IgD-negative memory B cell (primary cell): ENCODE data around the gene SLC25A53. TPM values are rescaled to one million over a fixed set of nuclear protein-coding genes. Genes with fewer than 3 reads are reported as not detected.

Source experiments
- H3K27ac Mint-ChIP-seq, 3 donors: one replicate each; pipeline ENCODE4 v1.8.0; 2020 to 2022; ENCODE audit warnings: mild to moderate bottlenecking in 3 of 3, mixed read lengths in 3 of 3, moderate library complexity in 1 of 3
- H3K27me3 Mint-ChIP-seq: one replicate; pipeline ENCODE4 v1.8.0; 2021; ENCODE audit warnings: mixed read lengths
- H3K36me3 Mint-ChIP-seq: one replicate; pipeline ENCODE4 v1.8.0; 2020; ENCODE audit warnings: mild to moderate bottlenecking, mixed read lengths
- H3K4me1 Mint-ChIP-seq, 3 donors: one replicate each; pipeline ENCODE4 v1.8.0; 2020 to 2022; ENCODE audit warnings: mixed read lengths in 3 of 3, mild to moderate bottlenecking in 1 of 3
- H3K4me3 Mint-ChIP-seq, 4 donors: one replicate each; pipeline ENCODE4 v1.8.0; 2020 to 2022; ENCODE audit warnings: mild to moderate bottlenecking in 4 of 4, mixed read lengths in 4 of 4, moderate library complexity in 3 of 4
- H3K9me3 Mint-ChIP-seq, 3 donors: one replicate each; pipeline ENCODE4 v1.8.0; 2020 to 2021; ENCODE audit warnings: mixed read lengths in 3 of 3, mild to moderate bottlenecking in 1 of 3
- polyA plus RNA-seq: library from polyadenylated mRNA; unstranded; fragments of 300-500 nt; fragmentation: Illumina TruSeq; gene quantifications from one replicate; pipeline ENCODE4 v1.2.3, GENCODE V29; 2021

Gene SLC25A53, protein sequence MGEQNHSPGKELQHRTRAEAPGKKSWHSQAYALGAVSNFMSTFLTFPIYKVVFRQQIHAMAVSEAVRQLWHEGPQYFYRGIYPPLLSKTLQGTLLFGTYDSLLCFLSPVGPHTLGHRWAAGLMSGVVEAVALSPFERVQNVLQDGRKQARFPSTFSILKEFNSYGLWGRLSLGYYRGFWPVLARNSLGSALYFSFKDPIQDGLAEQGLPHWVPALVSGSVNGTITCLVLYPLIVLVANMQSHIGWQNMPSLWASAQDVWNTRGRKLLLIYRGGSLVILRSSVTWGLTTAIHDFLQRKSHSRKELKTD
- polyA plus RNA-seq: 9.5 TPM

DNA sequence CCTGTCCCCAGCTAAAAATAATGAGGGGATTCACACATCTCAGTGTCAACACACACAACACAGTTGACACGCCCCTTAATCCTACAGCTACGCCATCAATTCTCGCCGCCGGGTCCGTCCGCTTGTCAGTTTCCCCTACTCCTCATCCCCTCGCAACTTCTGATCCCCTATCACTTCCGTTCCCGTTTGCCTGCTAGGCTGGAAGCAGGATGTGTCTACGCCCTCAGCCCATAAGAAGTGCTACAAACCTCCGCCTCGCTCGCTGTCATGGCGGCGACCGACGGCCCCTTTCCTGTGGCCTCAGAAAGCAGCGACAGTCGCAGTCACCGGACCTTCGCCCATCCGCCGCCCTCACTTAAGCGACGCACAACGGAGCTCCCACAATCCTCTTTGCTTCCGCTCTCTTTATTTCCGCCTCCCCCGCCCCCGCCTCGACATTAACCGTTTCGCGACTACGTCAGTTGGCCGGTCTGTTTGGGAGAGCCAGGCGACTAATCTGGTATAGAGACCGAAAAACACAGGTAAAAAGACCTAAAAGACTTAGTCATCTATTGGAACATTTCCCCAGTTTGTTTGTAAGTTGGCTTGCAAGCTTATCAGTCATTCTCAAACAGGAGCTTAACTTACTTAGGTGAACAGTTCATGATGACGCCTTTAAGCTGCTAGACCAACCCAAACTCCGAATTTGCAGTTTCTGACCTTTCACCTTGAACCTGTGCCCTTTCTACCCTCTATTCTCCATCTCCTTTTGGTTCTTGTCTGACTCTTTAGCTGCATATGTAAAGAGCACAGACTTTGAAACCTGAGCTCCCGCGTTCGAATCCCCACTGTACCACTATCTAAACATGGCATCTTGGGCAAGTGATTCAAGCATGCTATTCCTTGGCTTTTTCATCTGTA lies at the start of gene SLC25A53:
SLC25A53 (minus strand) TSS at position 380 of the 900 bp plus-strand sequence. CDS start 51,752 bp downstream, outside the sequence.
- Mint-ChIP-seq H3K27me3 (peaks cover 2% of the 10 kb centered on the region), H3K9me3 (peaks cover 0 to 1% (median 0%) of the 10 kb centered on the region in 3 donors), H3K27ac (peak within 1 kb of the TSS; percentile 91 to 100 (median 99))

DNA sequence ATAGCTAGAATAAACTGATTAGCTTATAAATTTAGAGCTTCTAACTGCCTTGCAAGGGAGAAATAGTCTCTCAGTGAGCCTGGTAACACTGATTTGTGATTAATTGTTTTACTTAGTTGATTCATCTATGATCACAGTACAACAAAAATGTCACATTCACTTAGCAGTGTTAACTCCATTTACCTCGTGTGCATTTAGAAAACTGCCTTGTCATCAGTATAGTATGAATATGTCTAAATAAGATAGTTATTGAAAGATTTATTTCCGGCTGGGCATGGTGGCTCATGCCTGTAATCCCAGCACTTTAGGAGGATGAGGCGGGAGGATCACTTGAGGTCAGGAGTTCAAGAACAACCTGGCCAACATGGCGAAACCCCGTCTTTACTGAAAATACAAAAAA lies 48.7 kb upstream of the SLC25A53 start:
- Mint-ChIP-seq H3K4me3 (no peak overlapping the region), H3K4me1 (no peaks in the 10 kb centered on the region), H3K9me3 (no peaks in the 10 kb centered on the region), H3K27ac (no peak overlapping the region), H3K36me3 (no peaks in the 10 kb centered on the region), H3K27me3 (no peaks in the 10 kb centered on the region)

More for the DNA sequence above, at the start of gene SLC25A53:
- peak within 1 kb of the TSS; percentile 89 to 100 (median 94) for H3K4me3 Mint-ChIP-seq
- H3K36me3 Mint-ChIP-seq: no peaks in the 10 kb centered on the region
- peaks cover 0 to 10% (median 0%) of the 10 kb centered on the region in 3 donors for H3K4me1 Mint-ChIP-seq

DNA sequence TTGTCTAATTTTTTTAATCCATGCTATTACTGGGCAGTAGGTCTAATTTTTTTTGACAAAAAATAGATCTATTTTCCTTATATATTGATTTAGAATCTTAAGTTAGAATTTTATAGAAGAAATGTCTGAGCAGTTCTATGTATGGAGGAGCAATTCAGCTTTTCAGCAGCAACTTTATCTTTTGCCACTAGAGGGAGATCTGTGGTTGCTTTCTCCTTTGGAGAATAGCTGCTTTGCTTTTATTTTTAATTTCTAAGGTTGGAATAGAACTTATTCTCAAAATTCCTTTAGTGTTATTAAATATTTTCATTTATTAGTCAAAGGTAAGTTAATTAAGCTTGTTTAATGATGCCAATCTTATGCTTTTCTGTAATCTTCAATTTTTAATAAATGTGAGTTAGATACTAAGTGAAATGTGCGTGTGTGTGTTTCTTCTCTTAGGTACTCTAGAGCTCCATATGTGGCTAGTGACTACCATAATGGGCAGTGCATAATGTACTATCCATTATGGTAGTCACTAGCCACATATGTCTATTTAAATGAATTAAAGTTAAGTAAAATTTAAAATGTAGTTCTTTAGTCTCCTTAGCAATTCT lies 38.8 kb upstream of the SLC25A53 start:
- H3K4me3 Mint-ChIP-seq: no peak overlapping the region
- no peaks in the 10 kb centered on the region for H3K9me3 Mint-ChIP-seq
- no peaks in the 10 kb centered on the region for H3K36me3 Mint-ChIP-seq

DNA sequence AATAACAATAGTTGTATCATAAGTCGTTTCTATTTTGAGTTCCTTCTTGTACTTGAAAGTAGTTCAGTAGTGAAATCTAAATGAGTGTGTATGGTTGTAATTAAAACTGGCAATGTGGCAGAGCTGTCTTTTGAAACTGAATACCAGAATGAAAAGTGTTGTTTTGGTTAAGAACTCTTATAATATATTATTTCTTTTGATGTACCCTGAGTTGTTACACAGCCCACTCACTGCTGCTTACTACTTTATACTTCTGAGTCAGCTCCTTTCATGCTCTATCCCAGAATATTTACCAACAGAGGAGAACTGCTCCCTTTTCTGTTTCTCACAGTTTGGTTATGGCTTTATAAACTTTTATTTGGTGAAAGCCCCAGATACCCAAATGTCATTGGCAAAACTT lies 38.2 kb upstream of the SLC25A53 start:
- H3K27ac Mint-ChIP-seq: no peak overlapping the region
- H3K4me1 Mint-ChIP-seq: peaks cover 0 to 3% (median 1%) of the 10 kb centered on the region in 3 donors
- no peak overlapping the region for H3K4me3 Mint-ChIP-seq
- H3K9me3 Mint-ChIP-seq: no peaks in the 10 kb centered on the region
- no peaks in the 10 kb centered on the region for H3K27me3 Mint-ChIP-seq
- no peaks in the 10 kb centered on the region for H3K36me3 Mint-ChIP-seq

More for the DNA sequence above, 38.8 kb upstream of the SLC25A53 start:
- Mint-ChIP-seq H3K4me1 (peaks cover 0 to 3% (median 1%) of the 10 kb centered on the region in 3 donors), H3K27me3 (no peaks in the 10 kb centered on the region), H3K27ac (no peak overlapping the region)

DNA sequence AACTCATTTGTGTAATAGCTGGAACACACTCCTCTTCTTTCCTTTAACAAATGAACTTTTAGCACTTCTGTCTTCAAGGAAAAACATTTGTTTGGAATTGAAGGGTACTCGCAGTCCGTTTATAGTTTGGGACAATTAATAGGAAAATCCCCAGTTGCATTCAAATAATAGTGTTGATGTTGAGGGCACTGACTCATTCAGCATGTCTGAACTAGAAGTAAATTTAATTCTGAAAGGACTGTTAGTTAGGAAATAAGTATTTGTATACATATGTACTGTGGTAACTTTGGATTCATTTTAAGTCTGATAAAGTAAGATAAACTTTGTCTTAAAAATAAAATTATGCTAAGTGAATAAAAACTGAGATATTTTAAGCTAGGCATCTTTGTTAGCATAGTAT lies 36.7 kb upstream of the SLC25A53 start:
- Mint-ChIP-seq H3K27ac (no peak overlapping the region), H3K4me1 (peaks cover 0 to 2% (median 1%) of the 10 kb centered on the region in 3 donors), H3K4me3 (no peak overlapping the region), H3K27me3 (no peaks in the 10 kb centered on the region), H3K9me3 (no peaks in the 10 kb centered on the region), H3K36me3 (no peaks in the 10 kb centered on the region)

DNA sequence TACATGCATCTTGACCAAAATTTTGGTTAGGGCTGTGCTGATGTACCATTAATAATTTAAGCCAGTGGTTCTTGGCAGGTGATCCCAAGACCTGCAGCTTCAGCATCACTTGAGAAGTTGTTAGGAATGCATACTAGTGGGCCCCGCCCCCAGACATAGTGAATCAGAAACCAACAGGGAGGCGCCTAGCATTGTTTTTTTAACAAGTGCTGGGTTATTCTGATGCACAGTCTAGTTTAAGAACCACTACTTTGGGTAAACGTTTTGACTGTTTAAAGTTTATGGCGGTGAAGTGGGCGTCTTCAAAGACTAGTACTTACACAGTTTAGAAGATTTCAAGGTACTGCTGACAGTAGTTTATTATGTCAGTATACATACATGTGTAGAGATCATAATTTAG lies 33.0 kb upstream of the SLC25A53 start:
- H3K4me3 Mint-ChIP-seq: no peak overlapping the region
- no peaks in the 10 kb centered on the region for H3K36me3 Mint-ChIP-seq
- H3K27me3 Mint-ChIP-seq: no peaks in the 10 kb centered on the region
- H3K9me3 Mint-ChIP-seq: no peaks in the 10 kb centered on the region
- no peak overlapping the region for H3K27ac Mint-ChIP-seq
- H3K4me1 Mint-ChIP-seq: peaks cover 0 to under 1% (median 0%) of the 10 kb centered on the region in 3 donors

DNA sequence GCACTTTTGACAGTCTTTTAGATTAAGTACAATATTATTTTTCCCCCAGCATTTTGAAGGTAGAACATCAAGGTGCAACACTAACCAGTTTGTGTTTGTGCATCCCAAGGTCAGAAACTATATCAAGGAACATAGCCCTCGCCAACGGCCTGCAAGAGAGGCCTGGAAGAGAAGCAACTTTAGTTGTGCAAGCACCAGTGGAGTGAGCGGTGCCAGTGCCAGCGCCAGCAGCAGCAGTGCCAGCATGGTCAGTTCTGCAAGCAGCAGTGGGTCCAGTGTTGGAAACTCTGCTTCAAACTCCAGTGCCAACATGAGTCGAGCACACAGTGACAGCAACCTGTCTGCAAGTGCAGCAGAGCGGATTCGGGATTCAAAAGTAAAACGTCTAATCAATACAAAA lies 31.1 kb upstream of the SLC25A53 start:
- H3K36me3 Mint-ChIP-seq: no peaks in the 10 kb centered on the region
- no peaks in the 10 kb centered on the region for H3K9me3 Mint-ChIP-seq
- no peaks in the 10 kb centered on the region for H3K4me1 Mint-ChIP-seq
- H3K4me3 Mint-ChIP-seq: no peak overlapping the region
- H3K27me3 Mint-ChIP-seq: no peaks in the 10 kb centered on the region
- H3K27ac Mint-ChIP-seq: no peak overlapping the region

DNA sequence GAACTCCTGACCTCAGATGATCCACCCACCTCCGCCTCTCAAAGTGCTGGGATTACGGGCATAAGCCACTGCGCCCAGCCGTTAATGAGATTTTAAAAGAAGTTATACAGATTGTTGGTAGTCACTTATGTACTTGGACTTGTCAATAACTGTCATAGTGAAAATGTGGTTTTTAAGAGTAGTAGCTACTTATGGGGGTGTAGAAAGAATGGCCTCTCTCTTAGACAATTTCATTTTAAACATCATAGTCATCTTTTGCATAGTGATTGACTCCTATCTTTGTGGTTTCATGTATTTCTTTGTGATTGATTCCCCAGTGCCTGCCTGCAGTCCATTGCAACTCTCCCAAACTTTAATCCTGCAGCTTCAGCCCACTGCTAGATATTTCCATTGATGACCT lies 26.9 kb upstream of the SLC25A53 start:
- H3K4me3 Mint-ChIP-seq: no peak overlapping the region
- no peaks in the 10 kb centered on the region for H3K27me3 Mint-ChIP-seq
- H3K4me1 Mint-ChIP-seq: peaks cover 0 to 4% (median 2%) of the 10 kb centered on the region in 3 donors
- no peak overlapping the region for H3K27ac Mint-ChIP-seq
- peaks cover 2% of the 10 kb centered on the region for H3K36me3 Mint-ChIP-seq
- no peaks in the 10 kb centered on the region for H3K9me3 Mint-ChIP-seq

DNA sequence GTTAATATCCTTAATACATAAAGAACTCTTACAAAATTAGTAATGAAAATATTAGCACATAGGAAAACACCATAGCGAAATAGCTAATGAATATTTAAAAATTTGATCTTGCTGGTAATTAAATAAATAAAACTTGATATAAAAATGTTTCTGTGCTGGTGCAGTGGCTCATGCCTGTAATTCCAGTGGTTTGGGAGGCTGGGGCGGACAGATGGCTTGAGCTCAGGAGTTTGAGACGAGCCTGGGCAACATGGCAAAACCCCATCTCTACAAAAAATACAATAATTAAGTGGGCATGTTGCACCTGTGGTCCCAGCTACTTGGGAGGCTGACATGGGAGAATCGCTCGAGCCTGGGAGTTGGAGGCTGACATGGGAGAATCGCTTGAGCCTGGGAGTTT lies 17.0 kb upstream of the SLC25A53 start:
- H3K36me3 Mint-ChIP-seq: no peaks in the 10 kb centered on the region
- no peak overlapping the region for H3K4me3 Mint-ChIP-seq
- H3K9me3 Mint-ChIP-seq: no peaks in the 10 kb centered on the region
- no peaks in the 10 kb centered on the region for H3K27me3 Mint-ChIP-seq
- no peak overlapping the region for H3K27ac Mint-ChIP-seq
- H3K4me1 Mint-ChIP-seq: peaks cover 0 to 15% (median 7%) of the 10 kb centered on the region in 3 donors

DNA sequence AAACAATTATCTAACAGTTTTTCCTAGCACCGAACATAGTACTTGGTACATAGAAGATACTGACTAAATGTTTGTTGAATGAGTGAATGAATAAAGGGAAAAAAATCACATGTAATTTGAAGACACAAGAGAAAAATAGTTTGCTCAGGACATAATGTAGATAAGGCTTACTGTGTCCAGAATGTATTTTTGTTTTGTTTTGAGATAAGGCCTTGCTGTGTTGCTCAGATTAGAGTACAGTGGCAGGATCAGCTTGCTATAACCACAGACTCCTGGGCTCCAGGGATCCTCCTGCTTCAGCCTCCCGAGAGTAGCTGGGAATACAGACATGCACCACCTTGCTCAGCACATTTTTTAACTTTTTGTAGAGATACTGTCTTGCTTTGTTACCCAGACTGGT lies 16.0 kb upstream of the SLC25A53 start:
- H3K4me1 Mint-ChIP-seq: peaks cover 4 to 21% (median 13%) of the 10 kb centered on the region in 3 donors
- peak overlapping the region in 1 of 3 donors; percentile 23 for H3K27ac Mint-ChIP-seq
- H3K9me3 Mint-ChIP-seq: no peaks in the 10 kb centered on the region
- no peak overlapping the region for H3K4me3 Mint-ChIP-seq
- no peaks in the 10 kb centered on the region for H3K36me3 Mint-ChIP-seq
- no peaks in the 10 kb centered on the region for H3K27me3 Mint-ChIP-seq

DNA sequence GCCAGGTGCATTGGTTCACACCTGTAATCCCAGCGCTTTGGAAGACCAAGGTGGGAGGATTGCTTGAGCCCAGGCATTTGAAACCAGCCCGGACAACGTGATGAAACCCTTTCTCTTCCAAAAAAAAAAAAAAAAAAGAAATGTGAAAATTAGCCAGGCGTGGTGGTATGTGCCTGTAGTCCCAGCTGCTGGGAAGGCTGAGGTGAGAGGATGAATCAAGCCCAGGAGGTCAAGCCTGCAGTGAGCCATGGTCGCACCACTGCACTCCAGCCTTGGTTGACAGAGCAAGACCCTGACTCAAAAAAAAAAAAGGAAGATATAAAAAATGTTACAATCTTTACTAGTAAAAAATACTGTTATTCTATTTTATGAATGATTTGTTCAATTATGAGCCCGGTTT lies 15.3 kb upstream of the SLC25A53 start:
- no peak overlapping the region for H3K4me3 Mint-ChIP-seq
- no peak overlapping the region for H3K27ac Mint-ChIP-seq
- no peaks in the 10 kb centered on the region for H3K9me3 Mint-ChIP-seq
- H3K27me3 Mint-ChIP-seq: no peaks in the 10 kb centered on the region
- H3K4me1 Mint-ChIP-seq: peaks cover 9 to 23% (median 18%) of the 10 kb centered on the region in 3 donors
- no peaks in the 10 kb centered on the region for H3K36me3 Mint-ChIP-seq

DNA sequence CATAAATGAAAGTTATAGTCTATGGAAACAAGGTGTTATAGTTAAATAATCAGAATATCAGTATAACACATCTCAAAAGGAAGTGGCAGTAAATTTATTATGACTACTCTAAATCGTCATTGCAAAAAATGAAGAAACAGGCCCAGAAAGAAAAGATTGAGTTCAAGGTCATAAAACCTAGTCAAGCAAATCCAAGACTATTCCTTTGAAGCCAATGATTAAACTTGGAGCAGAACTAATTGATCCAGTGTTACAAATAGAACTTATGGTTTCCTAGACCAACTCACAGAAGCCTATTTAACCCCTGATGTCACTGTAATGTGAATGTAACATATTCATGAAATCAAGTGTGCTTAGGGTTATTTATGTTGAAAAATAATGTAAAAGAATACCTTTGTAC lies 11.3 kb upstream of the SLC25A53 start:
- H3K4me3 Mint-ChIP-seq: peak overlapping the region in 2 of 4 donors; percentile 83 to 88
- peaks cover 9 to 29% (median 25%) of the 10 kb centered on the region in 3 donors for H3K4me1 Mint-ChIP-seq
- H3K36me3 Mint-ChIP-seq: no peaks in the 10 kb centered on the region
- no peaks in the 10 kb centered on the region for H3K27me3 Mint-ChIP-seq
- no peaks in the 10 kb centered on the region for H3K9me3 Mint-ChIP-seq
- H3K27ac Mint-ChIP-seq: peak overlapping the region in 2 of 3 donors; percentile 24 to 60

DNA sequence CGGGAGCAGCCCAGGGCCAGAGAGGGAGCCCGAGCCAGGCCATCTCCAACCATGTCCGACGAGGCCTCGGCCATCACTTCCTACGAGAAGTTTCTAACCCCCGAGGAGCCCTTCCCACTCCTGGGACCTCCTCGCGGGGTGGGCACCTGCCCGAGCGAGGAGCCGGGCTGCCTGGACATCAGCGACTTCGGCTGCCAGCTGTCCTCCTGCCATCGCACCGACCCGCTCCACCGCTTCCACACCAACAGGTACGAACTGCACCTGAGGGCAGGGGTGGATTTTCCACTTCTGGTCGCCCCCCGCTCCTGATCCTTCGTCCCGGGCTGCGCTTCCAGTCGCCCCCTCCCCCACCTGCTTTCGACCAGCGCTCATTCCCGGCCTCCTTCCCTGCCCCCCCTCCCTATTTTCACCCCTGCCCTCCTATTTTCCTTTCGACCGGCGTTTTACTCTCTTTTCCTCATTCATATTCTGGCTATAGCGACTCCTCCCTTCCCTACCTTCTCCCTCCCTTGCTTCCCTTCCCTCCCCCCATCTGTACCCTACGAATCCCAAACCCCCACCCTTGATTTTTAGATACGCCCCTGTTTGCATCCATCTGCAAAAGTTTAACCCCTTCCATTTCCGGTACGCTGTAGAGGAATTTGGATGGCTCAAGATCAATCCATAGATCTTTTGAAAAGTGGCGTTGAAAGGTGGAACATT lies 10.1 kb upstream of the SLC25A53 start:
- Mint-ChIP-seq H3K27ac (no peak overlapping the region), H3K27me3 (no peaks in the 10 kb centered on the region), H3K4me1 (peaks cover 9 to 27% (median 25%) of the 10 kb centered on the region in 3 donors), H3K4me3 (peak overlapping the region; percentile 69 to 88 (median 82)), H3K36me3 (no peaks in the 10 kb centered on the region), H3K9me3 (no peaks in the 10 kb centered on the region)

DNA sequence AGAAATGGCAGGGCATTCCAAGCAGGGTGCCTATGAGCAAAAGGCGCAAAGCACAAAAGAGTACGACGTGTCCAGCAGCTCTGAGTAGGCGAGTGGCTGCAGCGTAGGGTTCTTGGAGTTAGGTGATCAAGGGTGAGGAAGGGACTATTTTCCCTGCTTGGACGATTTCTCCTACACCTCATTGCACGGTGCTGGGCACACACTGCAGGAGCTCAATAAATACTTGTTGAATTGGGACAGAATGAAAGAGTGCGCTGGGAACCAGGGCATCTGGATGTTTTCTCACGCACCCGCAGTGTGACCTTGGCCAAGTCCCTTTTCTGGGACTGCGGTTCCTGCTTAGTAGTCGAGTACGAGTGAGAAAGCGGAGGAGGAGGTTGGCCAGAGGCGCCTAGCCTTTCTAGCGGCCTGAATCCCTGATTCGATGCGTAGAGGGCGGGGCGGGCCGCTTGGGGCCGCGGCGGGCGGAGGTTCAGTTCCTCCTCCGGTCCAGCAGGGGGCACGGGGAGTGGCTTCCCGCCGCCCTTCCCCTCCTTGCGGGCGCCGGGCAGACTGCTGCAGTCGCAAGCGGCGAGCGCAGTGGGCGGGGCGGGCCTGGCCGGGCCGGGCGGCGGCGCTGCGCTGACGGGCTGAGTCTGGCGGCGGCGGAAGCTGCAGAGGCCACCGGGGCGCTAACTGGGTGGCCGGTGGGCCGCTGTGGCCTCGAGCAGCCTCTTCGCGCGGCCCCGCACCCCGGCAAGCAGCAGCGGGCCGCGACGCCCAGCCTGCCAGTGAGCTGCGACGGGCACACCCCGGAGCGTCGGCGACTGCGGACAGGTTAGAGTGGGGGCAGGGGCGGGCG lies 9.3 kb upstream of the SLC25A53 start, which contains the start of gene FAM199X:
FAM199X (plus strand) TSS at position 560 of the 841 bp plus-strand sequence. CDS start 333 bp downstream, outside the sequence.
- Mint-ChIP-seq H3K9me3 (no peaks in the 10 kb centered on the region), H3K27ac (peak within 1 kb of the TSS; percentile 85 to 90 (median 88)), H3K36me3 (no peaks in the 10 kb centered on the region), H3K4me3 (peak within 1 kb of the TSS; percentile 85 to 95 (median 90)), H3K27me3 (no peaks in the 10 kb centered on the region), H3K4me1 (peaks cover 9 to 27% (median 25%) of the 10 kb centered on the region in 3 donors)
